Loucy (cell line): ENCODE results near the gene FAM180A.

Experiments
- EZH2phosphoT487 ChIP-seq: fragments of 200-600 bp; IDR thresholded peaks from 2 replicates; pipeline ENCODE4 v1.6.1; 2018; ENCODE audit warnings: antibody characterized with exemption, mild to moderate bottlenecking, moderate library complexity, borderline replicate concordance
- TF ChIP-seq, protein P1 (sequence below): fragments of 200-600 bp; sonication (generic); conservative IDR thresholded peaks from 2 replicates; pipeline ENCODE4 v1.5.1; 2014; ENCODE audit warnings: mild to moderate bottlenecking, antibody characterized with exemption, low read length

- TF ChIP-seq, protein P1, sequence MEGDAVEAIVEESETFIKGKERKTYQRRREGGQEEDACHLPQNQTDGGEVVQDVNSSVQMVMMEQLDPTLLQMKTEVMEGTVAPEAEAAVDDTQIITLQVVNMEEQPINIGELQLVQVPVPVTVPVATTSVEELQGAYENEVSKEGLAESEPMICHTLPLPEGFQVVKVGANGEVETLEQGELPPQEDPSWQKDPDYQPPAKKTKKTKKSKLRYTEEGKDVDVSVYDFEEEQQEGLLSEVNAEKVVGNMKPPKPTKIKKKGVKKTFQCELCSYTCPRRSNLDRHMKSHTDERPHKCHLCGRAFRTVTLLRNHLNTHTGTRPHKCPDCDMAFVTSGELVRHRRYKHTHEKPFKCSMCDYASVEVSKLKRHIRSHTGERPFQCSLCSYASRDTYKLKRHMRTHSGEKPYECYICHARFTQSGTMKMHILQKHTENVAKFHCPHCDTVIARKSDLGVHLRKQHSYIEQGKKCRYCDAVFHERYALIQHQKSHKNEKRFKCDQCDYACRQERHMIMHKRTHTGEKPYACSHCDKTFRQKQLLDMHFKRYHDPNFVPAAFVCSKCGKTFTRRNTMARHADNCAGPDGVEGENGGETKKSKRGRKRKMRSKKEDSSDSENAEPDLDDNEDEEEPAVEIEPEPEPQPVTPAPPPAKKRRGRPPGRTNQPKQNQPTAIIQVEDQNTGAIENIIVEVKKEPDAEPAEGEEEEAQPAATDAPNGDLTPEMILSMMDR: no peak
- no peak for TF ChIP-seq EZH2phosphoT487
Observed at GRCh38 chr7:135773464-135773863, 24.9 kb upstream of the FAM180A start.
